A673 (cell line): Measurements from ENCODE around the gene LENG1. TPM values are rescaled to one million over a fixed set of nuclear protein-coding genes. Genes with fewer than 3 reads are reported as not detected.
A peak's percentile ranks its signal among the peaks of the same experiment; 100 is the strongest.

Experiments
- BruUV-seq: library from RNA; stranded (reverse); fragments of 400-500 nt; replicated peaks from 2 replicates; lab custom pipeline; 2021; lab: Mats Ljungman, UMichigan
- CTCF ChIA-PET: fragments of 300-600 bp; sonication (Branson Sonifier 250); formaldehyde crosslinking; loops from one replicate; lab custom pipeline; 2022; ENCODE audit warnings: antibody characterized with exemption; lab: Charles Lee
- POLR2A ChIA-PET: fragments of 300-600 bp; sonication (Branson Sonifier 250); formaldehyde crosslinking; loops from one replicate; lab custom pipeline; 2022; ENCODE audit warnings: antibody characterized with exemption; ENCODE audit not compliant: low non-redundant PET; lab: Charles Lee
- DNase-seq: peaks from one replicate; pipeline ENCODE4 v3.0.0-alpha.2; 2015; ENCODE audit warnings: low spot score
- H3K27ac ChIP-seq: fragments of 200-600 bp; sonication (generic); 2 replicates; pipeline ENCODE4 v1.5.1; 2016; ENCODE audit warnings: mixed run types, low read depth, mild to moderate bottlenecking, mixed read lengths, antibody characterized with exemption, low read length; ENCODE audit not compliant: poor library complexity, severe bottlenecking
- H3K27me3 ChIP-seq: fragments of 200-600 bp; sonication (generic); replicated peaks from 2 replicates; pipeline ENCODE4 v1.6.1; 2017; ENCODE audit warnings: mixed run types, low read depth, mild to moderate bottlenecking, mixed read lengths, antibody characterized with exemption, low read length; ENCODE audit not compliant: insufficient read depth, poor library complexity
- H3K36me3 ChIP-seq: fragments of 200-600 bp; sonication (generic); 2 replicates; pipeline ENCODE4 v1.6.1; 2016; ENCODE audit warnings: mixed run types, mild to moderate bottlenecking, mixed read lengths, antibody characterized with exemption, low read length; ENCODE audit not compliant: insufficient read depth, poor library complexity, severe bottlenecking
- H3K4me1 ChIP-seq: fragments of 200-600 bp; sonication (generic); 2 replicates; pipeline ENCODE4 v1.6.1; 2017; ENCODE audit warnings: mixed run types, mild to moderate bottlenecking, mixed read lengths, antibody characterized with exemption, low read length; ENCODE audit not compliant: insufficient read depth, poor library complexity, severe bottlenecking
- H3K4me3 ChIP-seq: fragments of 200-600 bp; sonication (generic); 2 replicates; pipeline ENCODE4 v1.5.1; 2016; ENCODE audit warnings: low read depth, mixed run types, mild to moderate bottlenecking, mixed read lengths, low read length; ENCODE audit not compliant: poor library complexity, severe bottlenecking
- H3K9me3 ChIP-seq: fragments of 200-600 bp; sonication (generic); 2 replicates; pipeline ENCODE4 v1.6.1; 2016; ENCODE audit warnings: mixed run types, low read depth, mild to moderate bottlenecking, mixed read lengths, antibody characterized with exemption, low read length; ENCODE audit not compliant: poor library complexity, severe bottlenecking
- EZH2 ChIP-seq: fragments of 200-600 bp; sonication (generic); IDR thresholded peaks from 2 replicates; pipeline ENCODE4 v1.6.1; 2017; ENCODE audit warnings: borderline replicate concordance, low read depth, mild to moderate bottlenecking, mixed read lengths, antibody characterized with exemption, low read length; ENCODE audit not compliant: poor library complexity, severe bottlenecking
- intact Hi-C: fragments of 100-400 bp; cut with micrococcal nuclease; formaldehyde crosslinking; loops from one replicate; pipeline ENCODE4 v1.10.0; 2022; ENCODE audit not compliant: unreplicated experiment
- total RNA-seq: library from RNA; stranded (reverse); gene quantifications from 2 replicates; pipeline ENCODE4 v1.2.3, GENCODE V29; 2021
- TF ChIP-seq, protein P1 (sequence below): fragments of 300-800, 200-600 bp; sonication (generic); conservative IDR thresholded peaks from 2 replicates; pipeline ENCODE4 v1.5.1; 2017; ENCODE audit warnings: low read depth, mild to moderate bottlenecking, antibody characterized with exemption, low read length, moderate library complexity, mixed read lengths

The LENG1 gene
- total RNA-seq, 1 experiment from 2014 or later: 9.7 TPM

DNA sequence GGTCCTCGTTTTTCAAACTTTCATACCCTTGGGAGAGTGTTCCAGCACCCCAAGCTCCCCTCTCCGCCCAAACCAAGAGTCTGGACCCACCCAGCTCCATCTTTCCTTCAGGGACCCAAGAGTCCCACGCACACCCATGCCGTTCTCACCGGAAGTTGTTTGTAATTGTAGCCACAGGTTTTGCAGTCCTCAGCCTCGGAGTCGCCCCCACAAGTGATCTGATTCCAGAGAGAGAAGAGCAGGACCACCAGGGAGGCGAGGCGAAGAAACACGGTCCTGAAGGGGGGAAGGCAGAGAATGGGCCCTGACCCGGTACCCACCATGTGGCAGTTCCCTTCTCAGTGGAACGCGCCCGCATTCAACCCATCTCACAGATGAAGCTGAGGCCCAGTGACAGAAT lies 3.4 kb upstream of the LENG1 start:
- TF ChIP-seq, protein P1, sequence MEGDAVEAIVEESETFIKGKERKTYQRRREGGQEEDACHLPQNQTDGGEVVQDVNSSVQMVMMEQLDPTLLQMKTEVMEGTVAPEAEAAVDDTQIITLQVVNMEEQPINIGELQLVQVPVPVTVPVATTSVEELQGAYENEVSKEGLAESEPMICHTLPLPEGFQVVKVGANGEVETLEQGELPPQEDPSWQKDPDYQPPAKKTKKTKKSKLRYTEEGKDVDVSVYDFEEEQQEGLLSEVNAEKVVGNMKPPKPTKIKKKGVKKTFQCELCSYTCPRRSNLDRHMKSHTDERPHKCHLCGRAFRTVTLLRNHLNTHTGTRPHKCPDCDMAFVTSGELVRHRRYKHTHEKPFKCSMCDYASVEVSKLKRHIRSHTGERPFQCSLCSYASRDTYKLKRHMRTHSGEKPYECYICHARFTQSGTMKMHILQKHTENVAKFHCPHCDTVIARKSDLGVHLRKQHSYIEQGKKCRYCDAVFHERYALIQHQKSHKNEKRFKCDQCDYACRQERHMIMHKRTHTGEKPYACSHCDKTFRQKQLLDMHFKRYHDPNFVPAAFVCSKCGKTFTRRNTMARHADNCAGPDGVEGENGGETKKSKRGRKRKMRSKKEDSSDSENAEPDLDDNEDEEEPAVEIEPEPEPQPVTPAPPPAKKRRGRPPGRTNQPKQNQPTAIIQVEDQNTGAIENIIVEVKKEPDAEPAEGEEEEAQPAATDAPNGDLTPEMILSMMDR: no peak
- no peak for TF ChIP-seq EZH2
- no peaks in the 10 kb centered on the region for H3K27me3 ChIP-seq
- POLR2A ChIA-PET: no interaction called here
- H3K4me3 ChIP-seq: no peak overlapping the region
- no peak overlapping the region for H3K27ac ChIP-seq
- peaks cover 9% of the 10 kb centered on the region for H3K4me1 ChIP-seq
- no TSS peak for BruUV-seq
- no peak for DNase-seq
- CTCF ChIA-PET: no interaction called here
- H3K9me3 ChIP-seq: no peaks in the 10 kb centered on the region
- H3K36me3 ChIP-seq: peaks cover 2% of the 10 kb centered on the region
- intact Hi-C loops: no loop called here

DNA sequence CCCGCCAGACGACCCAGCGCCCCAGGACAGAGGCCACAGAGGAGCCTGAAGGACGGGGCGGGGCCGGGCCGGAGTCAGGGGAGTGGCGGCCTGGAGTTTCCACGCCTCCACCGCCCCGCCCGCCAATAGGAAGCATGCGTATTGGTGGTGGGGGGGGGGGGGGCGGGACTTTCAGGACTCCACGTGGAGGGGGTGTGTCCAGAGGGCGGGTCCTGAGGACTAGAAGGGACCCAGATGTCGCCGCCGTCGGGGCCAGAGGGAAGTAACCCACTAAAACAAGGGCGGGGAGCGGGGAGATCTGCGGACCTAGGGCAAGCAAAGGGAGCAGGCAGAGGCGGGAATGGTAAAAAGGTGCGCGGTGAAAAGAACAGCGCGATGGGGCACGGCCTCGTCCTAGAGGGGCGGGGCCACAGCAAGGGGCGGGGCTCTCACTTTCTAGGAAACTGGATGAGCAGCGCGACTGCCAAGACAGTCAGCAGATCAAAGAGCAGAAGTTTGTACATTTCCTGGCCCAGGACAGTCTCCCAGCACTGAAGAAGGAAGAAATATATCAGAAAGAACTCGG lies 2.8 kb upstream of the LENG1 start:
- Histone ChIP-seq H3K27ac (no peak overlapping the region), H3K4me3 (peak overlapping the region; percentile 43), H3K4me1 (peaks cover 9% of the 10 kb centered on the region), H3K27me3 (no peaks in the 10 kb centered on the region), H3K9me3 (no peaks in the 10 kb centered on the region), H3K36me3 (peaks cover 7% of the 10 kb centered on the region)
- TF ChIP-seq, protein P1: no peak
- TF ChIP-seq EZH2: no peak
- intact Hi-C loops: no loop called here
- CTCF ChIA-PET: no interaction called here
- POLR2A ChIA-PET: no interaction called here
- no TSS peak for BruUV-seq
- peak; percentile 85 for DNase-seq

DNA sequence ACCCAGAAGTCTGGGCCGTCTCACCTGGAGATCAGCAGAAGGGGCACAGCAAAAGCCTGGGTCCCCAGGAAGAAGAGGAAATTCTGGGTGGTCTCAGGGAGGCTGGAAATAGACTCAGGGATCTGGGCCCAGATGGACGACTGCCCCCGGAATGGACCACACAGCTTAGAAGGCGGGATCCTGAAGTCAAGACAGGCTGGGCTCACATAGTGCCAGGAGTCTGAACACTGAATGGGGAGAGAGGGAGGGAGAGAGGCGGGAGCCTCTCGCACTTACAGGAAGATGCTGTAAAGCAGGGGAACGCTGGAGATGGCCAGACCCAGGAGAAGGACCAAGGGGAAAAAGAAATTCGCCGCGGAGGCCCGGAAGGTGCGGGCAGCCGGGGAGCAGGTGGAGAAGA lies 1.3 kb upstream of the LENG1 start:
- intact Hi-C loops: loop anchor here (2.0 kb wide), 1 partner anchor 28 kb away; the partner anchor contains the start of gene MBOAT7
- Histone ChIP-seq H3K27ac (peak overlapping the region; percentile 73), H3K9me3 (no peaks in the 10 kb centered on the region), H3K4me1 (peaks cover 9% of the 10 kb centered on the region), H3K36me3 (peaks cover 21% of the 10 kb centered on the region), H3K27me3 (no peaks in the 10 kb centered on the region), H3K4me3 (peak overlapping the region; percentile 63)
- ChIA-PET POLR2A (no interaction called here), CTCF (no interaction called here)
- BruUV-seq: no TSS peak
- TF ChIP-seq, protein P1: no peak
- no peak for DNase-seq
